GM21576 (cell line): Measurements from ENCODE around the gene HIKESHI.
"Not testable (repeated sequence)": the region's sequence is repeated elsewhere in the genome, so short reads cannot be mapped to it uniquely, and the experiment has no call there.

Experiments used
- ATAC-seq: cut with Tn5 transposase; IDR thresholded peaks from one replicate; pipeline ENCODE4 v1.9.1; 2021; ENCODE audit warnings: mild to moderate bottlenecking, moderate library complexity; ENCODE audit not compliant: unreplicated experiment

Gene HIKESHI

DNA sequence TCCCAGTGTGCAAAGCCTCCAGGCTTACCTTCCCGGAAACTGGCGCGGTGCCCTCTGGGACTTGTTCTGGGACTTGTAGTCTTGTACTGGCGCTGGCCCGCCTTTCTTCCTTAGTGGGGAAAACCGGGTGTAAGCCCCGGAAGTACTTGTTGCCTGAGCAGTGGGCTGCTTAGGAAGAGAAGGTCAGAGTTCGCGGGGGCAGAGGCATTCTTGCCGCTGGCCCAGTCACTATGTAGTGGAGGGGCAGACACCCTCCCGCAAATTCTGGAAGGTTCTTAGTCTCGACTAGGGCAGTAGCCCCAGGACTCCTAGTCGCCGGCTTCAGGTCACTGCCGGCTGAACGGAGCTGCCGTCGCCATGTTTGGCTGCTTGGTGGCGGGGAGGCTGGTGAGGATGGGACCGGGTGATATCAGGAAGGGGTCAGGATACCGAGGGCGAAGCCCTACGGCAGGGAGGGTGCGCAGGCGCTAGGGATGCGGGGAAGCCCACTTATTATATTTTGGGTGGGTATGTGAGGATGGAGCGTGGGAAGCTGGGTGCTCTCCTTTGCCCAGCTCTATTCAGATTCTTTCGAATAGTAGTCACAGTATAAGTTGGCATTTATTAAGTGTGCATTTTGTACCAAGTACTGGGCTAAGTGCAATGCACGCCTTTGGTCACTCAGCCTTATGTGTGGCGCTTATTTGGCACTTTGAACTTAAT, at the start of gene HIKESHI:
HIKESHI (plus strand) TSS at position 149 of the 702 bp plus-strand sequence; CDS start at position 358, 209 bp downstream.
- ATAC-seq: peak; percentile 99

- ATAC-seq: peak; percentile 93
Observed at GRCh38 chr11:86255896-86256295, 46.1 kb upstream of the HIKESHI start.

GRCh38 chr11:86256608-86257007, 45.4 kb upstream of the HIKESHI start:
- ATAC-seq: no peak

GRCh38 chr11:86257446-86257845, 44.6 kb upstream of the HIKESHI start:
- ATAC-seq: no peak

- no peak for ATAC-seq
Observed at GRCh38 chr11:86259730-86260129, 42.3 kb upstream of the HIKESHI start.

DNA sequence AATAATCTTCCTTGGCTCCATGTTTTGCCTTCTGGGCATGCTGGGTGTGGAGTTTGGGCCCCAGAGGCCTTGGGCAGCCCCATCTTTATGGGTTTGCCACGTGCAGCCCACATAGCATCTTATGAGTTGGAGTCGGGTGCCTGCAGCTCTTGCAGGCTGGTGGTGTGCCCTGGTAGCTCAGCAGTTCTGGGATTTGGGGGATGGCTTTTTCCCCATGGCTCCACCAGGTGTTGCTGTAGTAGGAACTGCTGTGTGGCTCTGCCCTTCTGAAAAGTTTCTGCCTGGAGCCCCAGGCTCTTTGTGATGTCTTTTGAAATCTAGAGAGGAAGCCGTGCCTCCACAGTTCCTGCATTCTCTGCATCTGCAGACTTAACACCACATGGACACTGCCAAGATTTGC, 40.7 kb upstream of the HIKESHI start:
- no peak for ATAC-seq

DNA sequence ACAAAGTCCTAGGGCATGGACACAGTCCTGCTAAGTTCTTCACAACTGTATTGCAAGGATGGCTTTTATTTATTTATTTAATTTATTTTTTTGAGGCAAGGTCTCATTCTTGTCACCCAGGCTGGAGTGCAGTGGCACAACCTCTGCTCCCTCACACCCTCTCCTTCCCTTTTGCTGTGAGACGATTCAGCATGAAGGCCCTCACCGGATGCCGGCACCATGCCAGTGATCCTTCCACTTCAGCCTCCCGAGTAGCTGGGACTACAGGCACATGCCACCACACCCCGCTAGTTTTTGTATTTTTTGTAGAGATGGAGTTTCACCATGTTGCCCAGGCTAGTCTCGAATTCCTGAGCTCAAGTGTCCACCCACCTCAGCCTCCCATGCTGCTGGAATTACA, 39.7 kb upstream of the HIKESHI start:
- ATAC-seq: no peak

DNA sequence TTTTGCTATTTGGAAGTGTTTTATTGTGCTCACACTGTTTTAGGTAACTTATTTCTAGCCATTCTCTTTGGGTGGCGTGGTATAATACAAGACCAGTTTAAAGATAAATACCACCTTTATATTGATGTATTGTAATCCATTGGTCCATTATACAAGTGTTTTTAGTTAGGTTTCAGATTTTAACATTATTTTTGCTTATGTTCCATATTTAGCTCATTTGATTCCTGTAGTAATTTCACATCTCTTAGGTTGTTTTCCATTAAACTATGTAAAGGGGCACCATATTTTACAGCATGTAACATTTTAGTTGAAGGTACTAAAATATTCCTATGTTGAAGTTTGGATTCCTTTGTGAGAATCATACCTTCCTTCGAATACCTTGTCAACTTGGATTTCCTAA, 37.4 kb upstream of the HIKESHI start:
- ATAC-seq: no peak

GRCh38 chr11:86265194-86265593, 36.8 kb upstream of the HIKESHI start:
- ATAC-seq: no peak

- ATAC-seq: no peak
Observed at GRCh38 chr11:86269645-86270044, 32.4 kb upstream of the HIKESHI start.

GRCh38 chr11:86274503-86274902, 27.5 kb upstream of the HIKESHI start:
- no peak for ATAC-seq

DNA sequence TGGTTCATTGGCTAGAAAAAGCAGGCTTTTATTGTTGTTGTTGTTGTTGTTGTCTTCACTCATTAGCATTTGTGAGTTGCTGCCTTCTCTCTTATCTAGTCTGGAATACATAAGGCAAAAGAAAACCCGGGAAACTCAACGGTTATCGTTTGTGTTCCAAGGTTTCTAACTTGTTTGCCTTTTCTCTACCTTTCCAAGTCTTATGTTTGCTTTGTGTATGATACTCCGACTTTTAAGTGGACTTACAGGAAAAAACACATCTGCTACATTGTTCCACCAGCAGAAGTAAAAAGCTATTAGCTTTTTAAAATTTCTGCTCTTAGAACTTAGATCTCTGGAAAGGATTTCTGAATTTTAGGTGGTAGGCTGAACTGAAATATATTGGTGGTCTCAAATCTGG, 27.0 kb upstream of the HIKESHI start:
- ATAC-seq: no peak

- no peak for ATAC-seq
Observed at GRCh38 chr11:86275493-86276370, 26.3 kb upstream of the HIKESHI start.

- ATAC-seq: no peak
Observed at GRCh38 chr11:86277741-86278140, 24.3 kb upstream of the HIKESHI start.

GRCh38 chr11:86278226-86278625, 23.8 kb upstream of the HIKESHI start:
- no peak for ATAC-seq

DNA sequence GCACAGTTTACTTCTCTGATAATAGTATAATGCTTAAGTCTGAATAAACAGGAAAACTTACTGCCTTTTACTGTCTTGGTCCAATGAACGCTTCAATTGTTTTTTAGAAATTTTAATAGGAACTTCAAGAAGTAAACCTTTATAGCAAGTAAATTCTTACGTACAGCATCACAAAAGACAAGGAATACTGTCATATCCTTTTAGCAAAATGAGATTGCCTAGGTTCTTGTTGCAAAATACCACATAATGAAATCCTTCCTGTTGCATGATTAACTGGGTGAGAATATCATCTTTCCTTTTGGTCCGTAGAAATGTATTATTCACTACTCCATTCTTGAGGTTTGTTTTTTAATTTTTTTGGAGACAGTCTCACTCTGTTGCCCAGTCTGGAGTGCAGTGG, 22.3 kb upstream of the HIKESHI start:
- no peak for ATAC-seq

DNA sequence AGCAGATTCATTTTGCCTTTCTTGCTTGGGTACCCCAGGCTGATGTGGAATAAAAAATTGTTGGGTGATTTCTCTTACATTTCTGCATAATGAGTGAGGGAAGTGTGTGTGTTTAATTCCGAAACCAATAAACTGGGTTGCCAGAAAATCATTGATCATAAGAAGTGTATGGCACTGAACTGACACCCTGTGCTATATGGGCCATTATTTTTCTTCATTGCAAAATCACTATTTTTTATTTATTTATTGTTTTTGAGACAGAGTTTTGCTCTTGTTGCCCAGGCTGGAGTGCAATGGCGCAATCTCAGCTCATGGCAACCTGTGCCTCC, 14.6 kb upstream of the HIKESHI start:
- ATAC-seq: no peak

GRCh38 chr11:86288776-86289507, 13.1 kb upstream of the HIKESHI start:
- no peak for ATAC-seq

DNA sequence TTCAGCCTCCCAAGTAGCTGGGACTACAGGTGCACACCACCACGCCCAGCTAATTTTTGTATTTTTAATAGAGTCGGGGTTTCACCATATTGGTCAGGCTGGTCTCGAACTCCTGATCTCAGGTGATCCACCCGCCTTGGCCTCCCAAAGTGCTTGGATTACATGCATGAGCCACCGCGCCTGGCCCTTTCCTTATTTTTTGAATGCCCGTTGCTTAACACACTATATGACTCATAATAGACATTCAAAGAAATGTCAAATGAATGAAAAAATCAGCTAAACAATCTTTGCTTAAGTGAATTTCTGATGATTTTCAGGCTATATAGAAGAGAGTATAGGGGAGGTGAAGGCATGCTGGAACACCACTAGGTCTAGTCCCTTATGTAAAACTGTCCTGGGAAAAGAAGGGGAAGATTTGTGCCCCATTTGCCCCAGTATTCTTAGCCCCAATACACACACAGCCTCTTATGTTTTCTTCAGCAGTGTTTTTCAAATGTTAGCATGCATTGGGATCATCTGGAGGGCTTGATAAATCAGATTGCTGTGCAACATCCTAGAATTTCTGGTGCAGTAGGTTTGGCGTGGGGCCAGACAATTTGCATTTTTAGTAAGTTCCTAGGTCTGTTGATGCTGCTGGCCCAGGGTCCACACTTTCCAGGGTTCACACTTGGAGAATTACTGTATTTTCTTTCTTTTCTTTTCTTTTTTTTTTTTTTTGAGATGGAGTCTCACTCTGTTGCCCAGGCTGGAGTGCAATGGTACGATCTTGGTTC, 12.3 kb upstream of the HIKESHI start:
- ATAC-seq: not testable (repeated sequence)

GRCh38 chr11:86291466-86292262, 10.4 kb upstream of the HIKESHI start:
- ATAC-seq: no peak
